Left kidney (tissue), 8 donors: ENCODE results near the gene PLAAT5. TPM values are rescaled to one million over a fixed set of nuclear protein-coding genes. Genes with fewer than 3 reads are reported as not detected.
A peak's percentile ranks its signal among the peaks of the same experiment; 100 is the strongest.
"Not testable (repeated sequence)": the region's sequence is repeated elsewhere in the genome, so short reads cannot be mapped to it uniquely, and the experiment has no call there.

Source experiments
- DNase-seq: peaks from one replicate; pipeline ENCODE4 v3.0.0-alpha.2; 2013
- long read RNA-seq, 8 donors: transcript quantifications; one replicate each; lab custom pipeline, GENCODE V29; 2026
- polyA plus RNA-seq: library from polyadenylated mRNA; unstranded; fragments of 120-200 nt; gene quantifications from one replicate; pipeline ENCODE4 v1.2.1, GENCODE V29; 2013; ENCODE audit not compliant: insufficient read length

PLAAT5 gene
- polyA plus RNA-seq = 0.50 TPM
- long read RNA-seq, donor 1, partial matches to known transcripts = 17 of 24 reads
- long read RNA-seq, donor 1, other reads (novel, unspliced or antisense) = 7 of 24 reads
- long read RNA-seq, donor 2, partial matches to known transcripts = 7 of 7 reads
- long read RNA-seq, donor 2, other reads (novel, unspliced or antisense) = 0 of 7 reads
- long read RNA-seq, donor 3, partial matches to known transcripts = 10 of 10 reads
- long read RNA-seq, donor 3, other reads (novel, unspliced or antisense) = 0 of 10 reads
- long read RNA-seq, donor 4 = 0 reads
- long read RNA-seq, donor 5, partial matches to known transcripts = 7 of 16 reads
- long read RNA-seq, donor 5, other reads (novel, unspliced or antisense) = 9 of 16 reads
- long read RNA-seq, donor 6, partial matches to known transcripts = 7 of 7 reads
- long read RNA-seq, donor 6, other reads (novel, unspliced or antisense) = 0 of 7 reads
- long read RNA-seq, donor 7, partial matches to known transcripts = 23 of 23 reads
- long read RNA-seq, donor 7, other reads (novel, unspliced or antisense) = 0 of 23 reads
- long read RNA-seq, donor 8, partial matches to known transcripts = 12 of 12 reads
- long read RNA-seq, donor 8, other reads (novel, unspliced or antisense) = 0 of 12 reads

- no peak for DNase-seq
These were observed at the start of gene PLAAT5 for GRCh38 chr11:63490551-63491239. PLAAT5 (minus strand) TSS chr11:63491167; CDS start chr11:63491034, 133 bp downstream.

- no peak for DNase-seq
These were observed 46.5 kb upstream of the PLAAT5 start for GRCh38 chr11:63537293-63538101.

GRCh38 chr11:63536669-63537292 lies 45.8 kb upstream of the PLAAT5 start, which contains the start of gene PLAAT4:
PLAAT4 (plus strand) TSS chr11:63536808; CDS start chr11:63536869, 61 bp downstream.
- DNase-seq = peak; percentile 29

GRCh38 chr11:63535734-63536133 lies 44.8 kb upstream of the PLAAT5 start:
- no peak for DNase-seq

- DNase-seq = no peak
These were observed 44.0 kb upstream of the PLAAT5 start for GRCh38 chr11:63534895-63535461.

- no peak for DNase-seq
These were observed 43.1 kb upstream of the PLAAT5 start for GRCh38 chr11:63534076-63534475.

GRCh38 chr11:63532799-63533475 lies 42.0 kb upstream of the PLAAT5 start:
- DNase-seq = no peak

GRCh38 chr11:63532117-63532516 lies 41.1 kb upstream of the PLAAT5 start:
- no peak for DNase-seq

GRCh38 chr11:63531074-63531792 lies 40.3 kb upstream of the PLAAT5 start:
- not testable (repeated sequence) for DNase-seq

- DNase-seq = no peak
These were observed 39.1 kb upstream of the PLAAT5 start for GRCh38 chr11:63530021-63530420.

GRCh38 chr11:63529373-63529772 lies 38.4 kb upstream of the PLAAT5 start:
- not testable (repeated sequence) for DNase-seq

GRCh38 chr11:63528729-63529278 lies 37.8 kb upstream of the PLAAT5 start:
- DNase-seq = not testable (repeated sequence)

- DNase-seq = not testable (repeated sequence)
These were observed 37.2 kb upstream of the PLAAT5 start for GRCh38 chr11:63528156-63528555.

GRCh38 chr11:63527667-63528066 lies 36.7 kb upstream of the PLAAT5 start:
- DNase-seq = no peak

GRCh38 chr11:63523151-63523550 lies 32.2 kb upstream of the PLAAT5 start:
- no peak for DNase-seq

- DNase-seq = no peak
These were observed 30.9 kb upstream of the PLAAT5 start for GRCh38 chr11:63521896-63522295.

GRCh38 chr11:63520606-63521170 lies 29.7 kb upstream of the PLAAT5 start:
- DNase-seq = no peak

- no peak for DNase-seq
These were observed 27.6 kb upstream of the PLAAT5 start for GRCh38 chr11:63518548-63518947.

- DNase-seq = no peak
These were observed 26.2 kb upstream of the PLAAT5 start for GRCh38 chr11:63517156-63517555.
